Natural killer cell (primary cell): ENCODE data around the gene PDE6C. TPM values are rescaled to one million over a fixed set of nuclear protein-coding genes. Genes with fewer than 3 reads are reported as not detected.

Source experiments
- ATAC-seq, 3 donors: fragments of 150-1000 bp in 2 of 3; fragments of 200-7000 bp in 1 of 3; cut with Tn5 transposase; 1 replicate in 1 of 3; 2 replicates in 2 of 3; pipeline ENCODE4 v1.10.0; 2021; ENCODE audit warnings: mild to moderate bottlenecking in 2 of 3, moderate library complexity in 2 of 3
- DNase-seq, 2 donors: peaks; one replicate each; pipeline versions ENCODE4 v3.0.0 to v3.0.0-alpha.2; 2013 to 2021; ENCODE audit warnings: mixed read lengths in 1 of 2
- H3K27ac ChIP-seq: one replicate; pipeline ENCODE4 v1.5.1; 2013; ENCODE audit warnings: mild to moderate bottlenecking, low read length
- H3K27me3 ChIP-seq: one replicate; pipeline ENCODE4 v1.6.1; 2013; ENCODE audit warnings: low read length; ENCODE audit not compliant: control insufficient read depth, insufficient read depth
- H3K36me3 ChIP-seq: one replicate; pipeline ENCODE4 v1.6.1; 2013; ENCODE audit warnings: low read length; ENCODE audit not compliant: control insufficient read depth, insufficient read depth
- H3K4me1 ChIP-seq: one replicate; pipeline ENCODE4 v1.6.1; 2013; ENCODE audit warnings: low read length; ENCODE audit not compliant: control insufficient read depth, insufficient read depth
- H3K4me3 ChIP-seq: one replicate; pipeline ENCODE4 v1.5.1; 2013; ENCODE audit warnings: low read length
- H3K9me3 ChIP-seq: one replicate; pipeline ENCODE4 v1.6.1; 2013; ENCODE audit warnings: low read length; ENCODE audit not compliant: control insufficient read depth, insufficient read depth
- H3K27ac Mint-ChIP-seq, 2 donors: one replicate each; pipeline ENCODE4 v1.8.0; 2022; ENCODE audit warnings: mild to moderate bottlenecking in 2 of 2, mixed read lengths in 2 of 2, moderate library complexity in 1 of 2
- H3K27me3 Mint-ChIP-seq, 2 donors: one replicate each; pipeline ENCODE4 v1.8.0; 2022; ENCODE audit warnings: low read depth in 2 of 2, mixed read lengths in 2 of 2
- H3K36me3 Mint-ChIP-seq: one replicate; pipeline ENCODE4 v1.8.0; 2022; ENCODE audit warnings: mixed read lengths
- H3K4me1 Mint-ChIP-seq, 2 donors: one replicate each; pipeline ENCODE4 v1.8.0; 2022; ENCODE audit warnings: mixed read lengths in 2 of 2
- H3K4me3 Mint-ChIP-seq: one replicate; pipeline ENCODE4 v1.8.0; 2022; ENCODE audit warnings: mild to moderate bottlenecking, moderate library complexity, mixed read lengths
- H3K9me3 Mint-ChIP-seq, 2 donors: one replicate each; pipeline ENCODE4 v1.8.0; 2022; ENCODE audit warnings: mixed read lengths in 2 of 2
- CTCF ChIP-seq: fragments of 200-600 bp; IDR thresholded peaks from one replicate; pipeline ENCODE4 v1.8.0; 2022; ENCODE audit warnings: antibody characterized with exemption
- WGBS: methylation state at CpG from one replicate; pipeline ENCODE4 v1.1.7; 2013; ENCODE audit warnings: missing lambda C conversion rate; ENCODE audit not compliant: insufficient coverage; 5-methylcytosine and 5-hydroxymethylcytosine counted together
- intact Hi-C: fragments of 100-400 bp; cut with micrococcal nuclease; formaldehyde crosslinking; loops from one replicate; pipeline ENCODE4 v1.14.2; 2022
- total RNA-seq, 4 donors: library from RNA; stranded (reverse); fragments of 120-200 nt in 1 of 4; gene quantifications; one replicate each; pipeline versions ENCODE4 v1.2.3 to v1.2.4, GENCODE V29; 2013 to 2022

PDE6C gene
- total RNA-seq, 3 donors from 2014 or later (not counting 1 experiment from before 2014, with no cell fraction given), result not detected

GRCh38 chr10:93567277-93568104 lies 44.8 kb upstream of the PDE6C start:
- no peak overlapping the region for H3K27ac Mint-ChIP-seq
- no peaks in the 10 kb centered on the region for H3K4me1 Mint-ChIP-seq
- H3K9me3 Mint-ChIP-seq, result no peaks in the 10 kb centered on the region
- peaks cover 38 to 40% of the 10 kb centered on the region in 2 donors for H3K27me3 Mint-ChIP-seq
- DNase-seq (no peak), ATAC-seq (no peak)
- H3K36me3 Mint-ChIP-seq, result no peaks in the 10 kb centered on the region
- Histone ChIP-seq H3K36me3 (no peaks in the 10 kb centered on the region), H3K27me3 (peaks cover 9% of the 10 kb centered on the region), H3K4me3 (no peak overlapping the region), H3K4me1 (peaks cover 1% of the 10 kb centered on the region), H3K9me3 (no peaks in the 10 kb centered on the region), H3K27ac (no peak overlapping the region)
- intact Hi-C loops, result no loop called here
- no peak overlapping the region for H3K4me3 Mint-ChIP-seq
- 20% methylated on average over 32 of the region's 33 CpGs for WGBS
- TF ChIP-seq CTCF, result no peak

GRCh38 chr10:93568105-93568390 lies 44.3 kb upstream of the PDE6C start:
- Mint-ChIP-seq H3K9me3 (no peaks in the 10 kb centered on the region), H3K27ac (no peak overlapping the region), H3K4me3 (no peak overlapping the region), H3K36me3 (no peaks in the 10 kb centered on the region), H3K4me1 (no peaks in the 10 kb centered on the region), H3K27me3 (peaks cover 44 to 45% of the 10 kb centered on the region in 2 donors)
- Histone ChIP-seq H3K4me1 (peaks cover 7% of the 10 kb centered on the region), H3K27ac (no peak overlapping the region), H3K27me3 (peaks cover 11% of the 10 kb centered on the region), H3K9me3 (no peaks in the 10 kb centered on the region), H3K36me3 (no peaks in the 10 kb centered on the region), H3K4me3 (no peak overlapping the region)
- no peak for TF ChIP-seq CTCF
- ATAC-seq (no peak), DNase-seq (no peak)
- intact Hi-C loops, result no loop called here
- 23% methylated on average over 21 of the region's 21 CpGs for WGBS

GRCh38 chr10:93570383-93570782 lies 42.0 kb upstream of the PDE6C start:
- no peak for TF ChIP-seq CTCF
- no peak overlapping the region for H3K4me3 ChIP-seq
- H3K4me1 ChIP-seq, result peaks cover 7% of the 10 kb centered on the region
- no peaks in the 10 kb centered on the region for H3K4me1 Mint-ChIP-seq
- H3K9me3 ChIP-seq, result no peaks in the 10 kb centered on the region
- intact Hi-C loops, result no loop called here
- peaks cover 11% of the 10 kb centered on the region for H3K27me3 ChIP-seq
- H3K27me3 Mint-ChIP-seq, result peaks cover 41 to 57% of the 10 kb centered on the region in 2 donors
- no peaks in the 10 kb centered on the region for H3K36me3 Mint-ChIP-seq
- H3K27ac ChIP-seq, result no peak overlapping the region
- no peak overlapping the region for H3K4me3 Mint-ChIP-seq
- WGBS, result 87% methylated on average over 3 of the region's 3 CpGs
- no peak overlapping the region for H3K27ac Mint-ChIP-seq
- no peaks in the 10 kb centered on the region for H3K9me3 Mint-ChIP-seq
- ATAC-seq (no peak), DNase-seq (no peak)
- no peaks in the 10 kb centered on the region for H3K36me3 ChIP-seq

DNA sequence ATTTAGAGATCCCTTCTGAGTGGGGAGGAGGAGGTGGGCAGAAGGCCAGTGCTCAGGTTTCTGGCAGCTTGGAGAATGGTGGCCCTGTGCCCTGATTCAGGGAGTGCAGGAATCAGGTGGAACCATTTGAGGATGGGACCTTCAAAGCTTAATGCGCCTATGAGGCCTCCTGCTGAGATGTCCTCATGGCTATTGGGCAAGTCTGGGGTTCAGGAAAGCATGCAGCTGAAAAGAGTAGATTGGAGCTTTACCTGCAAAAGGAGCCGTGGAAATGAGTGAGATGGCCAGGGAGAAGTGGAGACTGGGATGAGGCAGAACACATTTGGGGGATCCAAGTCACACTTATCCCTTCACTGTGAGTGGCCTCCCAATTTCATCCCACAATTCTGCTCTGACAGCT lies 39.7 kb upstream of the PDE6C start:
- DNase-seq (no peak), ATAC-seq (no peak)
- no peaks in the 10 kb centered on the region for H3K36me3 Mint-ChIP-seq
- Histone ChIP-seq H3K9me3 (no peaks in the 10 kb centered on the region), H3K4me1 (peaks cover 7% of the 10 kb centered on the region), H3K36me3 (no peaks in the 10 kb centered on the region), H3K27me3 (peaks cover 7% of the 10 kb centered on the region), H3K4me3 (no peak overlapping the region), H3K27ac (no peak overlapping the region)
- H3K4me1 Mint-ChIP-seq, result no peaks in the 10 kb centered on the region
- 90% methylated on average over 2 of the region's 2 CpGs for WGBS
- no peaks in the 10 kb centered on the region for H3K9me3 Mint-ChIP-seq
- TF ChIP-seq CTCF, result no peak
- H3K27me3 Mint-ChIP-seq, result peaks cover 28 to 44% of the 10 kb centered on the region in 2 donors
- intact Hi-C loops, result no loop called here
- H3K27ac Mint-ChIP-seq, result no peak overlapping the region
- no peak overlapping the region for H3K4me3 Mint-ChIP-seq
